GM21360 (cell line): Measurements from ENCODE around the gene CREB5.
"Not testable (repeated sequence)": the region's sequence is repeated elsewhere in the genome, so short reads cannot be mapped to it uniquely, and the experiment has no call there.

Source experiments
- ATAC-seq: cut with Tn5 transposase; IDR thresholded peaks from one replicate; pipeline ENCODE4 v1.9.1; 2021; ENCODE audit warnings: mild to moderate bottlenecking, moderate library complexity; ENCODE audit not compliant: unreplicated experiment

Gene CREB5

GRCh38 chr7:28539289-28539981 lies 127.1 kb downstream of the CREB5 start:
- ATAC-seq, result peak; percentile 97

DNA sequence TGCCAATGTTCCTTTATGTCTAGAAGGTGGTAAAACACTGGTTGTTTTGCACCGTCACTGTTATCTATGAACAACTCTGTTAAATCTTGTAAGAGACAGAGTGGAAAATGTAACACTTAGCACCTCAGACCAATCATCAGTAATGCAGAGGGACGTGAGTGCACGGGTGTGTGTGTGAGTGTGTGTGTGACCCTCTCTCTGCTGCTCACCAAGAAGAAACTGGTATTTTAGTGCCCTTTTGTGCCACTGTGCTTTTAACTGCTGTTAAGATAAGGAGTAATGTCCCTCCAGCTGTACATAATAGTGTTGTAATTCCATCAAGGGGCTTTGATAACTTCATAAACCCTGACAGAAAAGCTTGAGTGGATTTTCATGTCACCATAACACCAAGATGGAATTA lies 130.1 kb downstream of the CREB5 start:
- no peak for ATAC-seq

- ATAC-seq, result no peak
Observed at GRCh38 chr7:28544453-28545117, 132.3 kb downstream of the CREB5 start.

GRCh38 chr7:28546067-28546466 lies 133.7 kb downstream of the CREB5 start:
- ATAC-seq, result no peak

DNA sequence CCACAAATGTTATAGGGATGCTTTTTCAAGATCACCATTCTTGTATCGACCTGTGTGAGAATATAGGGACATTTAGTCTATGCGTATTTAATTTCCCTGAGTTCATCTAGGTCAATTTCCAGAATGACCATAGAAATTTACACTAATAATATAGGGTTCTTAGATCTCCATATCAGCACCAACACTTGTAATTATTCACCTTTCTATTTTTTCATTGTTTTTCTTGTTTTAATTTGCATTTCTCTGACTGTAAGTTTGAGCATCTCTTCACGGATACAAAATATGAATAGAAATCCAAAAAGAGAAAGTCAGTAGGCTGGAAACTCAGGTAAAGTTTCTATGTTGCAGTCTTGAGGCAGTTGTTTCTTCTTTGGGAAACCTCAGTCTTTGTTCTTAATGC lies 134.8 kb downstream of the CREB5 start:
- ATAC-seq, result no peak

DNA sequence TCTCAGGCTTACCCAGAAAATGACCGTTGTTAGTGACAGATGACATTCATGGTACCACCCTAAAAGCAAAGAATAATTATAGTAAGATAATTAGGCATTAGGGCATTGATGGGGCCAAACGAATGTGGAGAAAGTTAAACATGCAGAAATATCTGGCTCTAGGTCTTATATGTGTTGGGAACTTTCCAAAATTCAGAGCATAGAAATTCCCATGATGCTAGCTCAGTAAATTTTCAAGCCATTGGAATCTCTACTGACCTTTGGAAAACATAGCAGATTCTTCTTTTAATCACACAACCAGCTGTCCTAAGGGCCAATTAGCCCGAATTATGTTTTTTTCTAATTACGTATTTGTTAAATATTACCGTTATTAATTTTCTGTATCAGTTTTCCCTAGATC lies 136.1 kb downstream of the CREB5 start:
- ATAC-seq, result no peak

DNA sequence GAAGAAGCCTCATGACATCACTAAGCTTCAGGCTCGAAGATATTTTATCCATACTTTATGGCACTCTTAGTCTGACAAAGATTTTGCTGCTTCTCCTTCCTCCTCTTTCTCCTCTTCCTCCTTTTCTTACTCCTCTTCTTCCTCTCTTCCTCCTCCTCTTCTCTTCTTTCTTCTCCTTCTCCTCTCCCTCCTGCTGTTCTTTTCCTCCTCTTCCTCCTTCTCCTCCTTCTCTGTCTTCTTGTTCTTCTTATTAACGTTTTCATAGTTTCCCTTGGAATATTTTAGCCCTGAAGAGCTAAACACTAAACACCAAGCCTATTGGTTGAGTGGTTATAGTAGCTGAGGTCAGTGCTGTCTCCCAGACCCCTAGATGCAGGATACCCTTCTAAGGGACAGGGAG lies 137.7 kb downstream of the CREB5 start:
- ATAC-seq, result no peak

DNA sequence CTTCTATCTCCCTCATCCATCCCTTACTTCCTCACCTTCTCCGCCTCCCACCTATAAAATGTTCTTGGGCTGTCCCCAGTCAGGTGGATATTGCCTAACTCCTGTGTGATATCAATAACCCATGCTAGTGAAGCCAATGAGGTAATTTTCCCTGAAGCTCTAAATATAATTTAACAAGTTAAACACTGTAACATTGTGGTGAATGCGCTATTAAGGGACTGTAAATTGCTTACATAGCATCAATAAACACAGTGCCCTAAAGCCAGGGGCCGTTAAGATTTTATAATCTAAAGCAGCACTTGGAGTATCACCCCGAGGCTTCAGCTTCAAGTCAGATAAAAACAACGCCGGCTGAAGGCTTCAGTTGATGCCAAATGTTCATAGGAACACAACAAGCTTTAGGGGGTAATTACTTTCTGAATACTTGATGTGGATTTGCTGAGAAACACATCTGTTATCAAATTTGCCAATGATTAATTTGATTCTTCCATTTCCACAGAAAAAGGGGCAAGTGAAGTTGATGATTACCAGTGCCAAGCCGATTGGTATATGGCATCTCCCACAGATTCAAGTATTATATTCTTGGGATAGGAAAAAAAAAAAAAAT lies 138.4 kb downstream of the CREB5 start:
- ATAC-seq, result no peak

GRCh38 chr7:28551331-28551730 lies 139.0 kb downstream of the CREB5 start:
- ATAC-seq, result no peak

- ATAC-seq, result not testable (repeated sequence)
Observed at GRCh38 chr7:28551766-28552165, 139.4 kb downstream of the CREB5 start.

GRCh38 chr7:28554802-28555471 lies 142.6 kb downstream of the CREB5 start:
- no peak for ATAC-seq

- no peak for ATAC-seq
Observed at GRCh38 chr7:28556025-28556424, 143.7 kb downstream of the CREB5 start.

DNA sequence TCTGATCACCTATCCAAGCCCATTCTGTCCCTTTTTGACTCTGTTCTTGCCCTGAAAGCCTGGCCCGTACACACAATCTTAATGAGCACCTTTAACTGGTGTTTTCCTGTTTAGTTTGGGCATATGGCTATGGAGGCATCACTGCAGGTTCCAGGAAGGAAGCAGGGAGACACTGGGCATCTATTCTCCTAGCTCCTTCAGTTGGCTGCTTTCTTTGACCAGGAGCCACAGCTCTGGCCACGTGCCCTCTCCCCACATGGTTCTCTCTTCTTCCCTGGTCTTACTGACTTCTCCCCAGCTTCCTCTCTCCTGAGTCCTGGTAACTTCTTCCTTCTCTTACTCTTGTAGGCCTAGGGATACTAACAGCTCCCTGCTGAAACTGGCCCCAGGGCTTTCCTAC lies 144.4 kb downstream of the CREB5 start:
- ATAC-seq, result no peak

DNA sequence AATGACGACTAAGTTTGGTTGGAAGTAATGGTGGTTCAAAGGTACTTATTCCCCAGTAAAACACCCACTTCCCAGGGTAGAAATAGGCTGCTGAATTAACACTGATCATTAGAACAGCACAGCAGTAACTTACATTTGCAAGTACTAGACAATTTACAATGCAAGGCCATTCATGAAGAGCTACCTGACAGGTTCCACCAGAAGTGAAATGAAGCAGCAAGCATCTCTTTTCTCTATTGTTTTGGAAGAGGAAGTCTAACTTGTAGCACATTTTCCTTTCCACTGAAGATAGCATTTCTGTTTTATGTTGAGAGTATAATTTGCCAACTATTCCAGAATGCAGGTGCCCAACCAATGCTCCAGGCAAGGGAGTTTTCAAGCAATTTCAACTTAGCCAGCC lies 145.9 kb downstream of the CREB5 start:
- ATAC-seq, result no peak

GRCh38 chr7:28560767-28561166 lies 148.4 kb downstream of the CREB5 start:
- no peak for ATAC-seq

DNA sequence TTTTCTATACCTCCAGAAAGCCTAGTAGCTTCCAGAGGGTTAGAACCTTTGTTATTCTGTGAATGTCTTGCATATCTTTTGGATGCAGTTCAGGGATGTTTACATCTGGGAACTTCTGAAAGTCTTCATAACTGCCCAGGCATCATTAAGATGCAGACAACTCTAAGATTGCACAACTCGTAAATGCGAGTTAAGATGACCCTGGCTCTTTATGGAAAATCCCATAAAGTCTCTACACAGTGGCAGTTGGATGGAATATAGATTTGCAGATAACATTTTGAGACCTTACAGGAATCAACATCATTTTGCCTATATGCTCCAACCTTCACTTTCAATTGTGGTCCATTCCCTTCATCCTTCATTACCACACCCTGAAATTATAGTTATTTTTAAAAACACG lies 151.7 kb downstream of the CREB5 start:
- no peak for ATAC-seq

- ATAC-seq, result no peak
Observed at GRCh38 chr7:28564755-28565374, 152.5 kb downstream of the CREB5 start.

- no peak for ATAC-seq
Observed at GRCh38 chr7:28565980-28566379, 153.7 kb downstream of the CREB5 start.

- ATAC-seq, result peak; percentile 84
Observed at GRCh38 chr7:28570113-28570969, 158.0 kb downstream of the CREB5 start.

- no peak for ATAC-seq
Observed at GRCh38 chr7:28570970-28571288, 158.6 kb downstream of the CREB5 start.

GRCh38 chr7:28571405-28571804 lies 159.1 kb downstream of the CREB5 start:
- no peak for ATAC-seq
